Hepatocyte (in vitro differentiated cells): Measurements from ENCODE around the gene NPNT. TPM values are rescaled to one million over a fixed set of nuclear protein-coding genes. Genes with fewer than 3 reads are reported as not detected.

Experiments
- DNase-seq: peaks from one replicate; pipeline ENCODE4 v3.0.0-alpha.2; 2016; ENCODE audit warnings: low spot score
- H2AFZ ChIP-seq: fragments of 200-600 bp; sonication (generic); 2 replicates; pipeline ENCODE4 v1.6.0; 2016; ENCODE audit warnings: antibody characterized with exemption, mild to moderate bottlenecking
- H3K27ac ChIP-seq: fragments of 200-600 bp; sonication (generic); 2 replicates; pipeline ENCODE4 v1.5.1; 2016; ENCODE audit warnings: mild to moderate bottlenecking
- H3K27me3 ChIP-seq: fragments of 200-600 bp; sonication (generic); 2 replicates; pipeline ENCODE4 v1.6.1; 2016
- H3K36me3 ChIP-seq: fragments of 200-600 bp; sonication (generic); replicated peaks from 2 replicates; pipeline ENCODE4 v1.5.1; 2016; ENCODE audit warnings: low read depth; ENCODE audit not compliant: insufficient read depth
- H3K4me1 ChIP-seq: fragments of 200-600 bp; sonication (generic); 2 replicates; pipeline ENCODE4 v1.5.1; 2016; ENCODE audit warnings: mild to moderate bottlenecking, moderate library complexity; ENCODE audit not compliant: insufficient read depth
- H3K4me2 ChIP-seq: fragments of 200-600 bp; sonication (generic); 2 replicates; pipeline ENCODE4 v1.6.0; 2016
- H3K4me3 ChIP-seq: fragments of 200-600 bp; sonication (generic); 2 replicates; pipeline ENCODE4 v1.5.1; 2016; ENCODE audit warnings: mild to moderate bottlenecking
- H3K79me2 ChIP-seq: fragments of 200-600 bp; sonication (generic); 2 replicates; pipeline ENCODE4 v1.6.0; 2017; ENCODE audit warnings: mild to moderate bottlenecking
- H3K9me2 ChIP-seq: fragments of 200-600 bp; sonication (generic); replicated peaks from 2 replicates; pipeline ENCODE4 v1.6.0; 2017; ENCODE audit warnings: mild to moderate bottlenecking; ENCODE audit not compliant: insufficient read depth
- H3K9me3 ChIP-seq: fragments of 200-600 bp; sonication (generic); 2 replicates; pipeline ENCODE4 v1.5.1; 2016; ENCODE audit warnings: low read depth, mild to moderate bottlenecking
- H4K20me1 ChIP-seq: fragments of 200-600 bp; sonication (generic); 2 replicates; pipeline ENCODE4 v1.6.0; 2016; ENCODE audit warnings: mild to moderate bottlenecking; ENCODE audit not compliant: insufficient read depth, poor library complexity, severe bottlenecking
- EZH2 ChIP-seq: fragments of 200-600 bp; sonication (generic); IDR thresholded peaks from 2 replicates; pipeline ENCODE4 v1.6.1; 2016; ENCODE audit warnings: antibody characterized with exemption, mild to moderate bottlenecking, borderline replicate concordance
- EZH2phosphoT487 ChIP-seq: fragments of 200-600 bp; sonication (generic); IDR thresholded peaks from one replicate; pipeline ENCODE4 v1.6.1; 2018; ENCODE audit warnings: antibody characterized with exemption, mild to moderate bottlenecking, low read depth, moderate library complexity; ENCODE audit not compliant: unreplicated experiment, severe bottlenecking
- WGBS: methylation state at CpG from one replicate; pipeline ENCODE4 v1.1.6; 2016; ENCODE audit warnings: low lambda C conversion rate; ENCODE audit errors: missing lambda C conversion rate; 5-methylcytosine and 5-hydroxymethylcytosine counted together
- polyA plus RNA-seq: library from polyadenylated mRNA; unstranded; fragments of >200 nt; fragmentation: Nextera tagmentation; extraction: Ambion mirVana; gene quantifications from 2 replicates; pipeline ENCODE4 v1.2.1, GENCODE V29; 2016
- total RNA-seq: library from RNA; depleted of rRNA; stranded (reverse); fragments of >200 nt; gene quantifications from 2 replicates; pipeline ENCODE4 v1.2.3, GENCODE V29; 2014
- TF ChIP-seq, protein P1 (sequence below): fragments of 200-600 bp; sonication (generic); IDR thresholded peaks from 2 replicates; pipeline ENCODE4 v1.5.1; 2016; ENCODE audit warnings: antibody characterized with exemption, mild to moderate bottlenecking; ENCODE audit not compliant: poor library complexity

The NPNT gene
- total and polyA plus RNA-seq, 2 experiments from 2014 or later = 228 to 231 TPM

DNA sequence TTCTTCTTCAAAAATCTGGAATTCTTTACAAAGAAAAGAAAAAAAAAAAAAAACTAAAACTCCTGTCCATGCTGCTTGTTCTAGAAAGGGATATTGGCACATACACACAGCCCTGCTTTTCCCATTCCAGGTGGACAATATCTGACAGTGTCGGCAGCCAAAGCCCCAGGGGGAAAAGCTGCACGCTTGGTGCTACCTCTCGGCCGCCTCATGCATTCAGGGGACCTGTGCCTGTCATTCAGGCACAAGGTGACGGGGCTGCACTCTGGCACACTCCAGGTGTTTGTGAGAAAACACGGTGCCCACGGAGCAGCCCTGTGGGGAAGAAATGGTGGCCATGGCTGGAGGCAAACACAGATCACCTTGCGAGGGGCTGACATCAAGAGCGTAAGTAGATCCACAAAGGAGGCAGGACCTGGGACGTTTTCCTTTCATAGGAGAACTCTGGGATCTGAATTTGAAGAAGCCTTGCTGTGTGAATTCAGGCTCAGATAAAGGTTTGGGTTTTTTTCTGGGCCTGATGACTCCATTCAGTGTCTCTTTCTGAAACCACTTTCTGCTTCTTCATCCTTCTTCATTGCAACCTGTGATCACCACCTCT, 71.9 kb downstream of the NPNT start:
- no peak overlapping the region for H3K4me2 ChIP-seq
- no peaks in the 10 kb centered on the region for H3K9me2 ChIP-seq
- H3K27me3 ChIP-seq = no peaks in the 10 kb centered on the region
- DNase-seq = no peak
- H3K4me1 ChIP-seq = peaks cover 26% of the 10 kb centered on the region
- no peaks in the 10 kb centered on the region for H3K36me3 ChIP-seq
- no peaks in the 10 kb centered on the region for H4K20me1 ChIP-seq
- H3K79me2 ChIP-seq = no peaks in the 10 kb centered on the region
- no peaks in the 10 kb centered on the region for H3K9me3 ChIP-seq
- no peak overlapping the region for H3K4me3 ChIP-seq
- WGBS = 52% methylated on average over 10 of the region's 10 CpGs
- TF ChIP-seq, protein P1, sequence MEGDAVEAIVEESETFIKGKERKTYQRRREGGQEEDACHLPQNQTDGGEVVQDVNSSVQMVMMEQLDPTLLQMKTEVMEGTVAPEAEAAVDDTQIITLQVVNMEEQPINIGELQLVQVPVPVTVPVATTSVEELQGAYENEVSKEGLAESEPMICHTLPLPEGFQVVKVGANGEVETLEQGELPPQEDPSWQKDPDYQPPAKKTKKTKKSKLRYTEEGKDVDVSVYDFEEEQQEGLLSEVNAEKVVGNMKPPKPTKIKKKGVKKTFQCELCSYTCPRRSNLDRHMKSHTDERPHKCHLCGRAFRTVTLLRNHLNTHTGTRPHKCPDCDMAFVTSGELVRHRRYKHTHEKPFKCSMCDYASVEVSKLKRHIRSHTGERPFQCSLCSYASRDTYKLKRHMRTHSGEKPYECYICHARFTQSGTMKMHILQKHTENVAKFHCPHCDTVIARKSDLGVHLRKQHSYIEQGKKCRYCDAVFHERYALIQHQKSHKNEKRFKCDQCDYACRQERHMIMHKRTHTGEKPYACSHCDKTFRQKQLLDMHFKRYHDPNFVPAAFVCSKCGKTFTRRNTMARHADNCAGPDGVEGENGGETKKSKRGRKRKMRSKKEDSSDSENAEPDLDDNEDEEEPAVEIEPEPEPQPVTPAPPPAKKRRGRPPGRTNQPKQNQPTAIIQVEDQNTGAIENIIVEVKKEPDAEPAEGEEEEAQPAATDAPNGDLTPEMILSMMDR = no peak
- H3K27ac ChIP-seq = no peak overlapping the region
- H2AFZ ChIP-seq = no peak overlapping the region

GRCh38 chr4:105969575-105969974, 74.3 kb downstream of the NPNT start:
- H3K4me1 ChIP-seq = peaks cover 19% of the 10 kb centered on the region
- no peaks in the 10 kb centered on the region for H3K9me2 ChIP-seq
- H3K27ac ChIP-seq = no peak overlapping the region
- H4K20me1 ChIP-seq = no peaks in the 10 kb centered on the region
- no peak overlapping the region for H3K4me2 ChIP-seq
- no peak overlapping the region for H2AFZ ChIP-seq
- no peak overlapping the region for H3K4me3 ChIP-seq
- H3K9me3 ChIP-seq = no peaks in the 10 kb centered on the region
- TF ChIP-seq, protein P1 = no peak
- no peak for TF ChIP-seq EZH2phosphoT487
- TF ChIP-seq EZH2 = no peak
- 83% methylated on average over 2 of the region's 2 CpGs for WGBS
- DNase-seq = no peak
- H3K36me3 ChIP-seq = no peaks in the 10 kb centered on the region
- no peaks in the 10 kb centered on the region for H3K79me2 ChIP-seq
- H3K27me3 ChIP-seq = no peaks in the 10 kb centered on the region

DNA sequence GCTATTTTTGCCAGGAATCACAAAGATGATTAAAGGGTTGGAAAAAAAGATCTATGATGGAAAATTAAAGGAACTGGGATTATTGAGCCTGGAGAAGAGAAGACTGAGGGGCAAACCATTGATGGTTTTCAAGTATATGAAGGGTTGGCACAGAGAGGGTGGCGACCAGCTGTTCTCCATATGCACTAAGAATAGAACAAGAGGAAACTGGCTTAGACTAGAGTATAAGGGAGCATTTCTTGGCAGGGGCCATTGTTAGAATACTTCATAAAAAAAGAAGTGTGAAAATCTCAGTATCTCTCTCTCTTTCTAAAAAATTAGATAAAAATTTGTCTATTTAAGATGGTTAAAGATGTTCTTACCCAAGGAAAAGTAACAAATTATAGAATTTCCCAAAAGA, 75.1 kb downstream of the NPNT start:
- Histone ChIP-seq H3K4me3 (no peak overlapping the region), H3K9me2 (no peaks in the 10 kb centered on the region), H3K27me3 (no peaks in the 10 kb centered on the region), H3K4me2 (no peak overlapping the region), H3K79me2 (no peaks in the 10 kb centered on the region), H3K4me1 (peaks cover 19% of the 10 kb centered on the region), H3K27ac (no peak overlapping the region), H2AFZ (no peak overlapping the region), H3K9me3 (no peaks in the 10 kb centered on the region), H3K36me3 (no peaks in the 10 kb centered on the region), H4K20me1 (no peaks in the 10 kb centered on the region)
- TF ChIP-seq EZH2phosphoT487 (no peak), EZH2 (no peak)
- TF ChIP-seq, protein P1 = no peak
- DNase-seq = no peak
- 96% methylated on average over 1 of the region's 1 CpG for WGBS

DNA sequence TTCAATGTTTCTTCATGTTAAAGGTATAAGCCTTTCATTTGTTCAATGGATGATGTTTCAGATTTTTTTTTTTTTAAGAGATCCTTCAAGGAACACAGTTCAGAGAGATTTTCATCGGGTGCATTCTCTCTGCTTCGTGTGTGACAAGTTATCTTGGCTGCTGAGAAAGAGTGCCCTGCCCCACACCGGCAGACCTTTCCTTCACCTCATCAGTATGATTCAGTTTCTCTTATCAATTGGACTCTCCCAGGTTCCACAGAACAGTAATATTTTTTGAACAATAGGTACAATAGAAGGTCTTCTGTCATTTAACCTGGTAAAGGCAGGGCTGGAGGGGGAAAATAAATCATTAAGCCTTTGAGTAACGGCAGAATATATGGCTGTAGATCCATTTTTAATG, 75.8 kb downstream of the NPNT start:
- TF ChIP-seq, protein P1 = no peak
- TF ChIP-seq EZH2 = no peak
- TF ChIP-seq EZH2phosphoT487 = no peak
- Histone ChIP-seq H4K20me1 (no peaks in the 10 kb centered on the region), H2AFZ (no peak overlapping the region), H3K27me3 (no peaks in the 10 kb centered on the region), H3K27ac (no peak overlapping the region), H3K36me3 (no peaks in the 10 kb centered on the region), H3K9me2 (no peaks in the 10 kb centered on the region), H3K9me3 (no peaks in the 10 kb centered on the region), H3K79me2 (no peaks in the 10 kb centered on the region), H3K4me3 (no peak overlapping the region), H3K4me1 (peaks cover 14% of the 10 kb centered on the region), H3K4me2 (no peak overlapping the region)
- 57% methylated on average over 4 of the region's 4 CpGs for WGBS
- DNase-seq = no peak
